Skeletal muscle satellite cell (primary cell): ENCODE results near the gene SSRP1.

ENCODE experiments used
- H3K27me3 ChIP-seq: 2 replicates; pipeline ENCODE4 v1.7.0; 2013; ENCODE audit warnings: low read length; ENCODE audit not compliant: control insufficient read depth, insufficient read depth
- H3K36me3 ChIP-seq: 2 replicates; pipeline ENCODE4 v1.7.0; 2013; ENCODE audit warnings: mild to moderate bottlenecking, control low read depth, low read length; ENCODE audit not compliant: insufficient read depth
- H3K4me1 ChIP-seq: 2 replicates; pipeline ENCODE4 v1.7.0; 2013; ENCODE audit warnings: low read length; ENCODE audit not compliant: control insufficient read depth, insufficient read depth
- H3K4me2 ChIP-seq: 2 replicates; pipeline ENCODE4 v1.7.0; 2013; ENCODE audit warnings: mild to moderate bottlenecking, low read length
- H3K4me3 ChIP-seq: 2 replicates; pipeline ENCODE4 v1.7.0; 2013; ENCODE audit warnings: low read length
- H3K9ac ChIP-seq: 2 replicates; pipeline ENCODE4 v1.7.0; 2013; ENCODE audit warnings: mild to moderate bottlenecking, low read depth, low read length, moderate library complexity
- H3K9me3 ChIP-seq: replicated peaks from 2 replicates; pipeline ENCODE4 v1.7.0; 2013; ENCODE audit warnings: mild to moderate bottlenecking, control low read depth, low read length

SSRP1 gene

DNA sequence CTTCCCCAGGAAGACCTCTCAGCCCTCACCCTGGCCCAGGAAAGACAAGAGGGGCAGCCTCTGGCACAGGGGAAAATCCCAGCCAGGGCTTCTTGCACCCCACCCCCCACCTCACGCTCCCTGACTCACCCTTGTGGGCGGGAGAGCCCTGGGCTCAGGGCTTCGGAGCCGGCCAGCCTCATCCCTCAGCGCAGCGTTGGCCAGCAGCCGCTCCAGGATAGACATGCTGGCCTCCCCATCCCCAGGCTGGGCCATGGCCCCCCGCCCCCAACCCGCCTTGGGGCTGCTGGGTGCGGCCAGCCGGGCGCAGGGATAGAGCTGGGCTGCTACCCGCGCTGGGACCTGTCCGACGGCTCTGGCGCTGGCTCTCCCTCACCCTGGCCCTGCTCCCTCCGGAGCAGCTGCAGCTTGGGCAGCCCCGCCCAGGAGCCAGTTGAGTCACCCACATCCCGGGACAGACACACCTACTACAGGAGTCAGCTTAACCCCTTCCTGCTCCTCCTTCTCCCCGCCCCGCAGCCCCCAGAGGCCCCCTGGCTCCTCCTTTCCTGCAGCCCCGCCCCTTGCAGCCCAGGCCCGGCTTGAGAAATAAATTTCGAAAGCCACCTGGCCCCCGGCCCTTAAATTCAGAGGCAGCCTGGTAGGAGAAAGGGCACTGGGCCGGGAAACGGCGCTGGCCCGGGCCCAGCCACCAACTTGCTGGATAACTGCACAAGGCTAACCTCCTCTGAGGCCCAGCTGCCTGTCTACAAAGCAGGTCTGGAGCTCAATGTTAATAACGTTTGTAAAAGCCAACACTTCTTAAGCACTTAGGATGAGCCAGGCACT, 24.4 kb downstream of the SSRP1 start:
- Histone ChIP-seq H3K4me3 (peak overlapping the region; percentile 70), H3K36me3 (peaks cover 79% of the 10 kb centered on the region), H3K9me3 (no peaks in the 10 kb centered on the region), H3K27me3 (no peaks in the 10 kb centered on the region), H3K4me1 (peaks cover 68% of the 10 kb centered on the region), H3K4me2 (peak overlapping the region; percentile 90), H3K9ac (peak overlapping the region; percentile 68)

DNA sequence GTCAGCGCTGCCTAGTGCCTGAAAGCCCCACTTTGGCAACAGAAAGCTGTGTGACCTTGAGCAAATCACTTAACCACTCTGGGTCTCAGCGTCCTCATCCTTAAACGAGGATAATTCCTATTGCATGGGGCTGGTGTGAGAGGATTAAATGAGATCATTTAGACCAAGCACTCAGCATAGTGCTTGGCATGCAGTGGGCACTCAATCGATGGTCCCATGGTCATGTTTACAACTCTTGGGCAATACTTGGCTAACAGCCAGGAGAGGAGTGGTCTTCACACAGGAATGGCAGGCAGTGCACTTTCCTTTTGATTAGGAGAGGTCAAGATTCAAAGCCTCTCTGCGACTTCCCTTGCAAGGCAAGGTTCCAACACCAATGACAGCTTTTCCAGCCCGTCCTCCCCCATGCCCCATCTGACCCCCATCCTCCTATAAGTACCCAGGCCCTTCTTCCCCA, 25.0 kb downstream of the SSRP1 start:
- peak overlapping the region; percentile 70 for H3K4me3 ChIP-seq
- no peaks in the 10 kb centered on the region for H3K27me3 ChIP-seq
- H3K9ac ChIP-seq: peak overlapping the region; percentile 68
- H3K9me3 ChIP-seq: no peaks in the 10 kb centered on the region
- H3K4me1 ChIP-seq: peaks cover 68% of the 10 kb centered on the region
- peak overlapping the region; percentile 90 for H3K4me2 ChIP-seq
- peaks cover 75% of the 10 kb centered on the region for H3K36me3 ChIP-seq

DNA sequence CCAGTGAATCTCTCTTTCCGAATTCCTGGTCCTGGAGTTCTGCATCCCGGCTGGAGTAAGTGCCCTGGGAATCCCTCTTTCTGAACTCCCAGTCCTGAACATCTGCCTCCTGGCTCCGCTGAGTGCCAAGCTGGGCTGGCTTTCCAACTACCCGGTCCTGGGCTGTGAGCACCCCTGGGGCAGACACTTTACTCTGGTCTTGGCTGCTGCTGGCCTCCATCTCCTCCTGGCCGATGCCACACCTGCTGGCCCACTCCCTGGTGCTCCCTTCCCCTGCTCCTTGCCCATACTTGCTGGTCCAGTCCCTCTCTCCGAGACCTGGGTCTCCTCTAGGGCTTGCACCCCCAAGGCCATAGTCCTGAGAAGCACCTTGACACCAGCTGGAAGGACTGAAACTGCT, 25.6 kb downstream of the SSRP1 start:
- Histone ChIP-seq H3K9ac (peak overlapping the region; percentile 68), H3K27me3 (no peaks in the 10 kb centered on the region), H3K4me2 (peak overlapping the region; percentile 90), H3K4me1 (peaks cover 70% of the 10 kb centered on the region), H3K9me3 (no peaks in the 10 kb centered on the region), H3K4me3 (peak overlapping the region; percentile 70), H3K36me3 (peaks cover 75% of the 10 kb centered on the region)

DNA sequence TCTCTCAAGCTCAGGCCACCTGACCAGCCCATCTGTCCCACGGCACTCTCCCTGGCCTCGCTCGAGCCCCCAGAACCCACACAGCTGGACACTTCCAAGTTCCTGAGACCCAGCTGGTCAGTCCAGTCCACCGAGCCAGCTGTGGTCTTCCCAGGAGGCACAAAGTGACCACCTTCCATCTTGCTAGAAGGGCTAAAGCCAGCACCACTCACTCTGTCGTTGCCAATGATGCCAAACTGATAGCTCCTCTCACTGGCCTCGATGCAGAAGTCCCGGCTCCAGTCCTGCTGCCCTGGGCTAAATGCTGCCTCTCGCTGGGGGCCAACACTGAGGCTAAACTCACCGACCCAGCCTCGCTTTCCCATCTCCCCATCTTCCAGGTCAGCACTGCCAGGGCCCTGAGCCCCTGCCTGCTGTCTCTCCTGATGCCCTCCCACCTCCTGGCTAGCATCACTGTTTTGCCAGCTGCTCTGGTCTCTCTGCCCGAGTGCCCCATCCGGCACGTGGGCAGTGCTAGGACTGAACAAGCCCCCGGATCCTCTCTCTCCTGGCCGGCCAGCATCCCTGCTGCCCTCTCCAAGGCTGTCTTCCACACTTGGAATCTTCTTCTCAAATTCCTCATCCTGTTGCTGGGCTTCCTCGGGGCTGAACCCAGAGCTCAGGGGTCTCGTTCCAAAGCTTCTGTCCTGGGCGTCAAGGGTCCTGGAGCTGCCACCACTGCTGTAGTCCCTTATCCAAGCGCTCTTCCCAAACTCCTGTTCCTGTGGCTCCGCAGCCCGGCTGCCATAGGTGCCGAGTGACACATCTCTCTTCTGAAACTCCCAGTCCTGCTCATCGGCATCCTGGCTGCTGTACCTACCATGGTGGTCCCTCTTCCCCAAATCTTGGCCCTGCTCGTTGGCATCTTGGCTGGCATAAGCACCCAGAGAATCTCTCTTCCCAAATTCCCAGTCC, 26.3 kb downstream of the SSRP1 start:
- no peaks in the 10 kb centered on the region for H3K9me3 ChIP-seq
- H3K36me3 ChIP-seq: peaks cover 72% of the 10 kb centered on the region
- H3K4me3 ChIP-seq: peak overlapping the region; percentile 70
- peak overlapping the region; percentile 68 for H3K9ac ChIP-seq
- no peaks in the 10 kb centered on the region for H3K27me3 ChIP-seq
- H3K4me2 ChIP-seq: peak overlapping the region; percentile 90
- peaks cover 77% of the 10 kb centered on the region for H3K4me1 ChIP-seq

DNA sequence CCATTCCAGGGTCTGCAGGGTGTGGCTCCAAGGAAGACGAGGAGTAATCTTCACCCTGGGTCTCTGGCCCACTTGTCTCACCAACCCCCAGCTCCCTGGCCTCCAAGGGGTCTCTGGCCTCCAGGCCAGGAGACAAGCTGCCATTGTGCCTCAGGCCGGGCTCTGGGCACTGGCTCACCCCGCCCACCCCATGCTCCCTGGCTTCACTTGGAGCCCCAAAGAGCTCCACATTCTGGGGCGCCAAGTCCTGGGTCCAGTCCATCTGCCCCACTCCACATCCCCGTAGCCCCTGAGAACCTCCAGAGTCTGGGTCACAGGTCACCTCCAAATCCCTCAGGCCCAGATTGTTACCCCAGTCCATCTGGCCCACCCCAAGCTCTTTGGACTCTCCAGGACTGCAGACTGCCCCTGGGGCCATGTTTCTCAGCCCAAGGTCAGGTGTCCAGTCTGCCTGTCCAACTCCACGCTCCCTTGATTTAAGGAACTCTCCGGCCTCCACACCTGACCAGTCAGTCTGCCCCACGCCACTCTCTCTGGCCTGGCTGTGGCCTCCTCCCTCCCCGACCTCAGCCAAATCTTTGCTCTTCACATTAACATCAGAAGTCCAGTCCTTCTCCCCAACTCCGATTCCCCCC, 27.1 kb downstream of the SSRP1 start:
- H3K9me3 ChIP-seq: no peaks in the 10 kb centered on the region
- H3K27me3 ChIP-seq: no peaks in the 10 kb centered on the region
- H3K4me2 ChIP-seq: peak overlapping the region; percentile 90
- H3K4me3 ChIP-seq: peak overlapping the region; percentile 70
- H3K9ac ChIP-seq: peak overlapping the region; percentile 68
- peaks cover 86% of the 10 kb centered on the region for H3K4me1 ChIP-seq
- H3K36me3 ChIP-seq: peaks cover 64% of the 10 kb centered on the region

DNA sequence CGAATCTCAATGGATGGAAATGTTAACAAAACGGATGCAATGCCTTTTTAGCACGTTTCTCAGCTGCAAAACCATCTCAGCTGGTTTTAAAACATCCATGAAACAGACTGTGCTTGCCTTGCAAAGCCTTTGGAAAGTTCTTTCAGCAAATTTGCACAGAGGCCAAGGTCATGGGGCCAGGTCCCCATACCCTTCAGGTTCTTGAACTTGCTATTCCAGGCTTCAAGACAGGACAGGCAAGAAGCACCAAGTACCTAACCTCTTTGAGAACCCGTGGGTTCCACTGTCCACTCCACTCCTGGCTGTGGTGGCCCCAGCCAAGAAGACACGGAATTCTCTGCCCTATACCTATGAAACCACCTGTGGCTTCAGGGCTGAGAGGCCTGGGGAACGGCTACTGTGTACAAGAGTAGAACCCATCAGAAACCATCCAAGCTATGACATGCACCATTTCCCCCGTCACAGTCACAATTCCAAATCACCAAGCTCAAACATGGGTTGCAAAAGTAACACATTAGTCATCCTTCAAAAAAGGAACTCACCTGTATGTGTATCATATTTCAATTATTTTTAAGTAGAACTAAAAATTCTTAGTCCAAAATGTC, 27.9 kb downstream of the SSRP1 start:
- peak overlapping the region; percentile 70 for H3K4me3 ChIP-seq
- H3K36me3 ChIP-seq: peaks cover 66% of the 10 kb centered on the region
- no peaks in the 10 kb centered on the region for H3K27me3 ChIP-seq
- no peak overlapping the region for H3K9ac ChIP-seq
- H3K4me2 ChIP-seq: peak overlapping the region; percentile 90
- H3K4me1 ChIP-seq: peaks cover 88% of the 10 kb centered on the region
- no peaks in the 10 kb centered on the region for H3K9me3 ChIP-seq

DNA sequence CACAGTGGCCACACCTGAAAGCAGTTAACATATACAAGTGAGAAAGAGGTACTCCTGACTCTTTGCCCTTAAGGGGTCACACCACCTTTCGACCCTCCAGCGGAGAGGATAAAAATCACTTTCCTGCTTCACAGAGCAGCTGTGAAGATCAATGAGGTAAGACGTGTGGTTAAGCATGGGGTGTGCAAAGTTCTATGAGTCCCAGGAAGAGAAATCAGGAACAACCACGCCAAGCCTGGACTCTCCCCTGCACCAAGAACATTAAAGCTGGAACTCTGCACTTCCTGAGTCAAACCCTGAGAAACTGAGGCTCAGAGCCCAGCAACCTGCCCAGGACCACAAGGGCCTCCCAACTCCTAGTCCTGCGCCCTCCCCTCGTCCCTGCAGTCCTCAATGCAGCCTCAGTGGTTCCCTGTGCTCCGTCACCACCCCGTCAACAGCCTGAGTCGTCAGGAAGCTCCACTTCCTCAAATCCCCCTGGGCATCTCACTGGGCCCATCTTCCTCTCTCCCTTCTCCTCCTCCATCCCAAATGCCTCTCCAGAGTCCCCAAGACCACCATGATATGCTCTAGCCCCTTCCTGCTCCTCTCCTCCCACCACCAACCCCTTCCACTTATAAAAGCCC, 28.6 kb downstream of the SSRP1 start:
- H3K4me2 ChIP-seq: peak overlapping the region; percentile 90
- peaks cover 66% of the 10 kb centered on the region for H3K36me3 ChIP-seq
- H3K9me3 ChIP-seq: no peaks in the 10 kb centered on the region
- peak overlapping the region; percentile 70 for H3K4me3 ChIP-seq
- peaks cover 81% of the 10 kb centered on the region for H3K4me1 ChIP-seq
- H3K9ac ChIP-seq: no peak overlapping the region
- no peaks in the 10 kb centered on the region for H3K27me3 ChIP-seq

DNA sequence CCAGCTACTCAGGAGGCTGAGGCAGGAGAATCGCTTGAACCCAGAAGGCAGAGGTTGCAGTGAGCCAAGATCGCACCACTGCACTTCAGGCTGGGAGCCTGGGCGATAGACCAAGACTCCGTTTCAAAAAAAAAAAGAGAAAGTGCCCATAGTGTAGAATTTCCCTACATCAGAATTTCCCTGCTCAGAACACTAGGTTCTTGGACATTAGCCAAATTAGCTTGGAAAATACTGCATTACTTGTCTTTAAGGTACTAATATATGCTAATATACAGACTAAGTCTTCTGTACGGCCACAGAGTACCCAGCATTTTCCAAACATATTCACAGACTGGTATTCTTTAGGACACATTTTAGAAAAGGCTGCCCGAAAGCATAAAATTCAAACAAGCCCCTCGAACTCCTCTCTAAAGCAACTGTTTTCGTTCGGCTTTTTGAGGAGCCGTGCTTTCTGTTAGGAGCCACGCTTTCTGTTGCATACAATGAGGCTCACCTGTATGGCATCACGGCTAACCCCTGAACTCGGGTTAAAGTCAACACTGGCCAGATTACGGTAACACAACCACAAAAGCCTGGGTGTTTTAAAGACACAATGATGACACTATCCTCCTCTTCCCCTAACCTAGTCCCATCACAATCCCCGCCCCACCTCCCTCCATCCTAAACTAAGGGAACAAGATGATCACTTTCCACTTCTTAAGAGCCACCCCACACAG, 29.4 kb downstream of the SSRP1 start:
- H3K9me3 ChIP-seq: no peaks in the 10 kb centered on the region
- peak overlapping the region; percentile 39 for H3K9ac ChIP-seq
- H3K4me1 ChIP-seq: peaks cover 75% of the 10 kb centered on the region
- peak overlapping the region; percentile 90 for H3K4me2 ChIP-seq
- H3K4me3 ChIP-seq: peak overlapping the region; percentile 11
- H3K27me3 ChIP-seq: no peaks in the 10 kb centered on the region
- H3K36me3 ChIP-seq: peaks cover 69% of the 10 kb centered on the region

DNA sequence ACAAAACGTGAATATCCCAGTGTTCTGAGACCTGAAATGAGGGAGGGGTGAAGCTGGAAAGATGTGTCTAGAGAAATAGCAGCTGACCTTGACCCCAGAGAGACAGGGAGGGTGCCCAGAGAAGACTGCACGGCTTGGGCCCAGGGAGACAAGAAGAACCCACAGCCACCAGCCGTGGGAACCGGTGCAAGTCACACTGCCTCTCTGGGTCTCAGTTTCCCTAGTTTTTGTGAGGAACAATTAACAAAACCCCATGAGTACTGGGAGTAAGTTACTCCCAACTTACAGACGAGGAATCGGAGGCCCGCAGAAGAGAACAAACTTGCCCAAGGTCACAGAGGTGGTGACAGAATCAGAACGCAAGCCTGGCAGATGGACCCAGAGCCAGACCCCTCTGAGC, 30.2 kb downstream of the SSRP1 start:
- H3K4me1 ChIP-seq: peaks cover 71% of the 10 kb centered on the region
- H3K4me3 ChIP-seq: no peak overlapping the region
- peak overlapping the region; percentile 5 for H3K4me2 ChIP-seq
- no peaks in the 10 kb centered on the region for H3K9me3 ChIP-seq
- no peaks in the 10 kb centered on the region for H3K27me3 ChIP-seq
- H3K36me3 ChIP-seq: peaks cover 77% of the 10 kb centered on the region
- no peak overlapping the region for H3K9ac ChIP-seq

DNA sequence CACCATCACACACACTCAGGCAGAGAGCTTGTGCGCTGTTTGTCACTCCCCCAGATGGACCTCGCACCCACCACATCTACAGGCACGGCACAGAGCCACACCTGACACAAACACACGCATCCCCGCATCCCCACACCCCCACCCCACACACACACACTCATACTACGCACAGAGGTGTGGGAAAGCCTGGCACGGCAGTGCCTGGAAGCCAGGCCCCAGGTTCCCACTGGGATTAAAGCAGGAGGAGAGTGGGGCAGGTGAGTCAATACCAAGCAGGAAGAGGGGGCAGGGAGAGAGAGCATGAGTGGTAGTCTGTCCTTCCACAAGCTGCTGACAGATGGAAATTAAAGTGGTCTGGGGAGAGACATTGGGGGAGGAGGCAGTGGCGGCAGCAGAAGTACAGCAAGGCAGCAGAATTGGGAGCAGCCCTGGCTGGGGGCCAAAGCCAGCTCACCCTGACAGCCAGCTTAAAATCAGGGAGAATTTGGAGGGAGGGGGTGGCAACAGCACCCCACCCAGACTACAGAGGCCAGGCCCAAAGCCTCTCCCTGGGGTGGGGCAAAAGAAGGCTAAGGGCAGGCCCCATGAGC, 31.6 kb downstream of the SSRP1 start:
- Histone ChIP-seq H3K4me3 (no peak overlapping the region), H3K4me2 (peak overlapping the region; percentile 63), H3K27me3 (no peaks in the 10 kb centered on the region), H3K9me3 (no peaks in the 10 kb centered on the region), H3K9ac (no peak overlapping the region), H3K4me1 (peaks cover 56% of the 10 kb centered on the region), H3K36me3 (peaks cover 78% of the 10 kb centered on the region)
